Endothelial cell of umbilical vein (primary cell): Measurements from ENCODE around the gene VPS37D. TPM values are rescaled to one million over a fixed set of nuclear protein-coding genes. Genes with fewer than 3 reads are reported as not detected.

Experiments
- BruUV-seq: library from RNA; stranded (reverse); fragments of 400-500 nt; replicated peaks from 2 replicates; lab custom pipeline; 2021; lab: Mats Ljungman, UMichigan
- CTCF ChIA-PET: fragments of 300-600, 350-600 bp; sonication (Branson Sonifier 250); formaldehyde crosslinking; loops from one replicate; lab custom pipeline; 2021; ENCODE audit warnings: antibody characterized with exemption, inconsistent platforms; lab: Charles Lee
- POLR2A ChIA-PET: fragments of 300-600, 350-600 bp; sonication (Branson Sonifier 250); formaldehyde crosslinking; loops from one replicate; lab custom pipeline; 2021; ENCODE audit warnings: antibody characterized with exemption, inconsistent platforms; lab: Charles Lee
- DNase-seq: peaks from one replicate; pipeline ENCODE4 v3.0.0-alpha.2; 2011; ENCODE audit warnings: low read depth, low spot score
- FAIRE-seq: peaks from 2 replicates; lab custom pipeline; 2011; peaks lifted over from hg19 to GRCh38; lab: Jason Lieb, UNC
- H2AFZ ChIP-seq: 2 replicates; pipeline ENCODE4 v1.6.0; 2012; ENCODE audit warnings: low read depth, low read length, control low read depth, inconsistent platforms
- H3K27ac ChIP-seq: 2 replicates; pipeline ENCODE4 v1.5.1; 2011; ENCODE audit warnings: low read depth, mild to moderate bottlenecking, control low read depth, low read length, moderate library complexity; ENCODE audit not compliant: insufficient read depth
- H3K27me3 ChIP-seq, 2 experiments: 2 replicates each; pipeline versions ENCODE4 v1.6.0 to v1.6.1; 2011; ENCODE audit warnings: low read length in 2 of 2, mixed read lengths in 1 of 2; ENCODE audit not compliant: control insufficient read depth in 2 of 2, insufficient read depth in 2 of 2
- H3K36me3 ChIP-seq, 2 experiments: 2 replicates in 1 of 2; 3 replicates in 1 of 2; pipeline ENCODE4 v1.5.1; 2011; ENCODE audit warnings: low read length in 2 of 2, mild to moderate bottlenecking in 1 of 2, moderate library complexity in 1 of 2; ENCODE audit not compliant: control insufficient read depth in 2 of 2, insufficient read depth in 2 of 2; ENCODE audit errors: extremely low read depth in 1 of 2
- H3K4me1 ChIP-seq: 3 replicates; pipeline ENCODE4 v1.5.1; 2011; ENCODE audit warnings: mild to moderate bottlenecking, low read length; ENCODE audit not compliant: control insufficient read depth, insufficient read depth; ENCODE audit errors: extremely low read depth
- H3K4me2 ChIP-seq: 2 replicates; pipeline ENCODE4 v1.6.1; 2011; ENCODE audit warnings: low read length, control low read depth, mixed read lengths; ENCODE audit not compliant: insufficient read depth
- H3K4me3 ChIP-seq, 3 experiments: fragments of 200-600 bp in 1 of 3; sonication (generic), shearing (Covaris generic) in 1 of 3; replicated peaks in 1 of 3; 2 replicates each; pipeline ENCODE4 v1.5.1; 2011 to 2016; ENCODE audit warnings: control low read depth in 3 of 3, low read length in 3 of 3, mild to moderate bottlenecking in 2 of 3, inconsistent platforms in 1 of 3, low read depth in 1 of 3, moderate library complexity in 1 of 3; ENCODE audit not compliant: insufficient read depth in 1 of 3
- H3K79me2 ChIP-seq: 2 replicates; pipeline ENCODE4 v1.6.0; 2012; ENCODE audit warnings: low read length, inconsistent platforms; ENCODE audit not compliant: control insufficient read depth, insufficient read depth
- H3K9ac ChIP-seq: replicated peaks from 2 replicates; pipeline ENCODE3; 2011; ENCODE audit warnings: low read length, control low read depth; ENCODE audit not compliant: insufficient read depth; ENCODE audit errors: extremely low read depth
- H3K9me1 ChIP-seq: replicated peaks from 3 replicates; pipeline ENCODE4 v1.6.0; 2011; ENCODE audit warnings: mild to moderate bottlenecking, low read length; ENCODE audit not compliant: control insufficient read depth, insufficient read depth; ENCODE audit errors: extremely low read depth
- H3K9me3 ChIP-seq: replicated peaks from 2 replicates; pipeline ENCODE4 v1.5.1; 2012; ENCODE audit warnings: low read length, inconsistent platforms; ENCODE audit not compliant: control insufficient read depth, insufficient read depth
- H4K20me1 ChIP-seq: replicated peaks from 2 replicates; pipeline ENCODE3; 2011; ENCODE audit warnings: mild to moderate bottlenecking, low read length; ENCODE audit not compliant: control insufficient read depth, insufficient read depth; ENCODE audit errors: extremely low read depth
- CTCF ChIP-seq, 2 donors: IDR thresholded peaks; 1 replicate in 1 of 2; 2 replicates in 1 of 2; pipeline ENCODE4 v1.5.1; 2011; ENCODE audit warnings: low read length in 2 of 2, mild to moderate bottlenecking in 2 of 2, moderate library complexity in 2 of 2, control low read depth in 1 of 2, inconsistent platforms in 1 of 2, low read depth in 1 of 2; ENCODE audit not compliant: insufficient read depth in 1 of 2; ENCODE audit errors: extremely low read depth in 1 of 2
- EZH2 ChIP-seq: IDR thresholded peaks from 2 replicates; pipeline ENCODE4 v1.6.1; 2012; ENCODE audit warnings: borderline replicate concordance, low read depth, mild to moderate bottlenecking, moderate library complexity, low read length, inconsistent platforms; ENCODE audit not compliant: severe bottlenecking
- GATA2 ChIP-seq: IDR thresholded peaks from 2 replicates; pipeline ENCODE4 v1.7.0; 2011; ENCODE audit warnings: low read depth, mild to moderate bottlenecking, moderate library complexity, mixed read lengths, low read length; ENCODE audit not compliant: insufficient read length, insufficient read depth
- JUN ChIP-seq: IDR thresholded peaks from 2 replicates; pipeline ENCODE4 v1.6.1; 2011; ENCODE audit warnings: borderline replicate concordance, low read depth; ENCODE audit not compliant: insufficient read length, insufficient read depth
- MAX ChIP-seq: IDR thresholded peaks from 2 replicates; pipeline ENCODE4 v1.6.1; 2011; ENCODE audit not compliant: insufficient read depth, insufficient read length
- MYC ChIP-seq: IDR thresholded peaks from one replicate; pipeline ENCODE4 v1.6.1; 2011; ENCODE audit warnings: mild to moderate bottlenecking, low read depth, low read length
- POLR2A ChIP-seq: IDR thresholded peaks from 2 replicates; pipeline ENCODE4 v1.6.1; 2012; ENCODE audit warnings: low read depth, mild to moderate bottlenecking, control low read depth, low read length
- POLR2AphosphoS5 ChIP-seq: IDR thresholded peaks from 2 replicates; pipeline ENCODE4 v1.6.1; 2012; ENCODE audit warnings: low read depth, mild to moderate bottlenecking, control low read depth, low read length, moderate library complexity; ENCODE audit not compliant: insufficient read depth
- dilution Hi-C: fragments of 300-500 bp; cut with MboI; formaldehyde crosslinking; loops from one replicate; pipeline ENCODE4 v1.15.0; 2019; ENCODE audit warnings: low sequenced_read_pairs; ENCODE audit not compliant: extremely low pct_ligation_motif_present
- intact Hi-C: fragments of 100-400 bp; cut with micrococcal nuclease; formaldehyde crosslinking; loops from one replicate; pipeline ENCODE4 v1.10.0; 2022
- polyA plus RNA-seq, 4 experiments: library from polyadenylated mRNA; depleted of rRNA in 3 of 4; stranded (reverse) in 3 of 4; unstranded in 1 of 4; fragments of >200 nt; gene quantifications; 2 replicates each; pipeline versions ENCODE4 v1.2.1 to v1.2.3, GENCODE V29; 2011 to 2012; ENCODE audit warnings: missing spikeins in 1 of 4
- total RNA-seq: library from RNA; stranded (reverse); gene quantifications from 2 replicates; pipeline ENCODE4 v1.2.3, GENCODE V29; 2021

The VPS37D gene
- total and polyA plus RNA-seq, 2 donors (not counting 3 experiments of a cell fraction or from before 2014, with no cell fraction given), result 2.0 to 2.1 TPM

- FAIRE-seq (no peak), DNase-seq (no peak)
- intact Hi-C loops, result no loop called here
- Histone ChIP-seq H3K27me3 (no peaks in the 10 kb centered on the region), H3K9me1 (no peaks in the 10 kb centered on the region), H3K79me2 (peaks cover 42% of the 10 kb centered on the region), H3K4me2 (no peak overlapping the region), H3K9me3 (no peaks in the 10 kb centered on the region), H3K27ac (no peak overlapping the region), H3K9ac (no peak overlapping the region), H3K36me3 (peaks cover 0 to 4% of the 10 kb centered on the region in 2 experiments), H3K4me3 (no peak overlapping the region), H3K4me1 (peaks cover 14% of the 10 kb centered on the region), H2AFZ (no peak overlapping the region), H4K20me1 (no peaks in the 10 kb centered on the region)
- BruUV-seq, result no TSS peak
- dilution Hi-C loops, result no loop called here
- POLR2A ChIA-PET, result no interaction called here
- CTCF ChIA-PET, result no interaction called here
- TF ChIP-seq POLR2AphosphoS5, result no peak
- no peak for TF ChIP-seq CTCF (IDR thresholded peaks at IDR 0.05; ENCODE audit: extremely low read depth in 1 of 2, insufficient read depth in 1 of 2, low read depth in 1 of 2, low read length in 2 of 2)
- TF ChIP-seq JUN, result no peak
- TF ChIP-seq POLR2A, result no peak
- no peak for TF ChIP-seq GATA2
- TF ChIP-seq EZH2, result no peak
- no peak for TF ChIP-seq MAX
- TF ChIP-seq MYC, result no peak
Measured at GRCh38 chr7:73679709-73680108, 12.1 kb downstream of the VPS37D start.
